ENCODE measurements around the gene FRMPD1.

GRCh38 chr9:37608250-37608649 lies 42.5 kb upstream of the FRMPD1 start:
- TF ChIP-seq CTCF (IDR thresholded peaks at IDR 0.05) (no peak), EP300 (IDR thresholded peaks at IDR 0.05; ENCODE audit: low read depth) (no peak)
